A204.1 (cell line): ENCODE results near the gene DSG3.

ENCODE experiments used
- FAIRE-seq: peaks from 2 replicates; lab custom pipeline; 2012; peaks lifted over from hg19 to GRCh38; lab: Jason Lieb, UNC

Gene DSG3

GRCh38 chr18:31432316-31432715, 15.2 kb upstream of the DSG3 start:
- no peak for FAIRE-seq

DNA sequence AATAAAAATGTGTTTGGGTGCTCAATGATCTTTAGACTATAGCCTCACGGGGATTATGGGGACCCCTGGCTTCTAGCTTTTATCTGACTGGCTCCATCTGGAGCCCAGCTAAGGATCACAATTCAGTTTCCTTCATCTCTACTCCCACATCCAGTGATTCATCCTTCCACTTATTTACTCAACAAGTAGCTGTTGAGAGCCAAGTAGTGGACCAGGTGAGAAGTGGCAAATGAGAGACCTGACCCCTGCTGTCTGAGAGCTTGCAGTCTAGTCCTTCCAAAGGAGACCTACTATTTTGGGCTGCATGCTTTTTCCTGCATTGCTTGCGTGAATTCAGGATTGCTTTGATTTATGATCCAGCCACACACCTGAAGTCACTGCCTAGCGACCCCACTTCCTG, 10.7 kb upstream of the DSG3 start:
- FAIRE-seq: no peak

GRCh38 chr18:31438402-31438801, 9.1 kb upstream of the DSG3 start:
- no peak for FAIRE-seq

GRCh38 chr18:31439807-31440325, 7.7 kb upstream of the DSG3 start:
- no peak for FAIRE-seq

GRCh38 chr18:31440787-31441186, 6.8 kb upstream of the DSG3 start:
- FAIRE-seq: no peak

DNA sequence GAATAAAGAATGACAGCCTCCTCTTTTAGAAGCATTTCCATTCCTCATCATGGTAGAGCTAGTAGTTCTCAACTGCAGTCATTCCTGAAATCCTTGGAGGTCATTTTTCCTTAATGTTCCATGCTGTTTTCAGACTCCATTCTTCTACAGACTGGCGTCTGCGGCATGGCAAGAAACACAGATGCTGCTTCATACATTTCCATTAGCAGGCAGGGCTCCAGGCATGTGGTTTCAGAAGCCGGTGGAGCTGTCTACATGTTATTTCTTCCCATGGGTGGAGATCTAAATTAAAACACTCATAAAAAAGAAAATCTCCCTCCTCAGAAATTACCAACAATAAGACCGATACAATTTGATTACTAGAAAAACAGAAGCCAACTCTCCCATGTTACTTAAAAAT, 6.0 kb upstream of the DSG3 start:
- FAIRE-seq: no peak

DNA sequence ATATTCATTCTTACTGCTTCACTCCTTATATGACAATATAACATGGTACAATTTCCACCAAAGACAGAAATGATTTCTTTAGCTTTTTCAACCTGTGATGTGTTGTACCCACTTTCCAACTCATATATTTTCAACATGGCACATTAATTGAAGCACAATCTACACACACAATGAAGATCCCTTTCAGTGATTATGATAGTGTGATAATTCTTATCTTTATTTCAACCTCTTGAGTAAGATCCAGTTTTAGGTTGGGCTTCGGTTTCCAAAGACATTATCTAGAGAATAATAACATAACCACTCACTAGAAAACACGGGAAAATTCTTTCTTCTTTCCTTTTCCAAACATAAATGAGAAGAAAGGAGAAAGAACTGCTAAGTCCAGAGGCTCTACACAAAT, 3.4 kb upstream of the DSG3 start:
- no peak for FAIRE-seq

- FAIRE-seq: no peak
These were observed 1.6 kb upstream of the DSG3 start for GRCh38 chr18:31445908-31446307.

- no peak for FAIRE-seq
These were observed 687 bp upstream of the DSG3 start for GRCh38 chr18:31446854-31447253.

- no peak for FAIRE-seq
These were observed 2.9 kb downstream of the DSG3 start for GRCh38 chr18:31450409-31450808.

- FAIRE-seq: no peak
These were observed 4.1 kb downstream of the DSG3 start for GRCh38 chr18:31451625-31452024.

GRCh38 chr18:31454066-31454708, 6.6 kb downstream of the DSG3 start:
- FAIRE-seq: no peak

DNA sequence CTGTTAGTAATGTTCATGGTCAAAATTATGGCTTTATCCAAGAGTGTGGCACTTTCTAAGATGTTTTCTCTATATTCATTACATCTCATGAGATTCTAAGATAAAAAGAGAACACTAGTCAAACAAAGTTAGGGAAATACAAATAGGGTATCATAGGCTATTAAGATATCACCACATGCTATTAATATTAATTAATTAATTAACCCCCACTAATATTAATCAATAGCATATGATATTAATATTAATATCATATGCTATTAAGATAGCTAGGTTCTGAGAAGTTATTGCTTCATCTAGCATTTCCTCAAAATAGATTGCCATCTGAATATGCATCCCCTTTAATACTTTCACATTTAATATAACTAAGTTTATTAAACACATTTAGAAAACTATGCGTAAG, 22.1 kb downstream of the DSG3 start:
- FAIRE-seq: no peak

DNA sequence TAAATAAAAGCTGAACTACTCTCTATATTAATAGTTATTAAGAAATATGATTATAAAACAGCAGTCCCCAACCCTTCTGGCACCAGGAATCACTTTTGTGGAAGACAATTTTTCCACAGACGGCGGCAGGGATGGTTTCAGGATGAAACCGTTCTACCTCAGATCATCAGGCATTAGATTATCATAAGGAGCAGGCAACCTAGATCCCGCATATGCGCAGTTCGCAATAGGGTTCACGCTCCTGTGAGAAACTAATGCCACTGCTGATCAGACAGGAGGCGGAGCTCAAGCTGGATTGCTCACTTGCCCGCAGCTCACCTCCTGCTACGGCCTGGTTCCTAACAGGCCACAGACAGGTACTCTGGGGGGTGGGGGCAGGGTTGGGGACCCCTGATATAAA, 31.1 kb downstream of the DSG3 start:
- FAIRE-seq: no peak

GRCh38 chr18:31482051-31482450, 34.5 kb downstream of the DSG3 start:
- no peak for FAIRE-seq

DNA sequence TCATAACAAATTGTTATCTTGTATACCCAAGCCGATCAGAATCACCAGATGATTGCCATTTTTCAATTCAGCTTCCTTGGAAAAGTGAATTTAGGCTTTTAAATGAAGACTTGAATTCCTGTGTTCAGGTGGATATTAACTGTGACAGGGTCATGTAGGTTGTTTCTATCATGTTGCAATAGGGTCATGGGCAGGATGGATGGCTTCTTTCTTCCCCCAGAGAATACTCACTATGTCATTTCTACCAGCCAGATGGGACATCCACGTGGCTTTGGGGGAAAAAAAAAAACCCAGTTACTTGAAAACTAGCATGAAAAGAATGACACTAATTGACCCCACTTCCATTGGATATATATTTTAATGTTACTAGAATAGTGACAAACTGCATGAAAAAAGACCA, 35.9 kb downstream of the DSG3 start:
- FAIRE-seq: no peak

DNA sequence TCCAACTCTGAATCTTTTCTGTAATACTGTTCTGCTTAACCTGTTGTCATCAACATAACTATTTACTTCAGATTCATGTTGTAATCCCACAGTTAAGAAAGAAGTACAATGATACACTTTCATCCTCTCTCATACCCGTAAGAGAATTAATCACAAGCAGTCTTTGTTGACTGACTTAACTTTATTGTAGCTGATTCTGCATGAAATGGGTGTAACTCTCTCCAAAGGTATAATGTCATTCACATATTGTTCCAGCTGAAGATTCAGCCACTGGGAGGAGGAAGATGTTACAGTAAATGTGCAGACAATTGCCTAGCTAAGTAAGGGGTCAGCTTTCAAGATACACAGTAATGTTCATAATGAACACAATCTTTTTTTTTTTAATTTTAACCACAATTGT, 36.9 kb downstream of the DSG3 start:
- FAIRE-seq: no peak

GRCh38 chr18:31486165-31486564, 38.6 kb downstream of the DSG3 start:
- no peak for FAIRE-seq

GRCh38 chr18:31487246-31488015, 39.9 kb downstream of the DSG3 start:
- no peak for FAIRE-seq

DNA sequence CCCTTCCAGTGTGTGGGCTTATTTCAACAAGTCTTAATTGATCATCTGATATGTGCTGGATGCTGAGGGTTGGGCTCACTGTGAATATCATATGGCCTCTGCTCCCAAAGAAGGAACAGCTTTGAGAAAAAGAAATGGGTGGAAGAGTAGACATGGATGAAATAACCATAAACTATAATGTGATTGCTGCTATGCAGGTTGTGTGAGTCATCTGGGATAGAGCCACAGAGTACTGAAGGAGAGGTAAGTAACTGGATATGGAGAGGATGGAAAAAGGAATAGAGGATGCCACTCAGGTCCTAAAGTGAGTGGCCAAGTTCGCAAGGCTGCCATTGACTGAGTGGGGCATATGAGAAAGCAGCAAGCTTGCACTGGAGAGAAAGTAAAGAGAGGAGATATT, 41.8 kb downstream of the DSG3 start:
- no peak for FAIRE-seq

- FAIRE-seq: no peak
These were observed 42.8 kb downstream of the DSG3 start for GRCh38 chr18:31490387-31490786.

- FAIRE-seq: no peak
These were observed 43.3 kb downstream of the DSG3 start for GRCh38 chr18:31490833-31491232.

DNA sequence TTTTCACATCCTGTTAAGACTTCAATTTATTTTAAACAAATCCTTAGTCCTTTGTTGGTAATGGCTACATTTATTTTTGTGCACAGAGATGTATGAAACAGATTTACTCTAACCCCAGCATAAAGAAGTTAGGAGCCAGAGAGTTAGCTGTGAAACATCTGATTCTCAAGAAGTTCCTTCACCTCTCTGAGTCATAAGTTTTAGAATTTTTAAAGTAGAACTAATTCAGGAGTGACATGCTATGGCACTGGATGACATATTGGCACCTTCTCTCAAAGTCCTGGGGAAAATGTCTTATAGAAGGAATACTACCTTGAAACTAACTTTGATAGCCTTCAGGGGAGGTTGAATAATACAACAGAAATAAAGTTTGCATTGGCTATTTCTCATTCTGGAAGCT, 44.0 kb downstream of the DSG3 start:
- no peak for FAIRE-seq

DNA sequence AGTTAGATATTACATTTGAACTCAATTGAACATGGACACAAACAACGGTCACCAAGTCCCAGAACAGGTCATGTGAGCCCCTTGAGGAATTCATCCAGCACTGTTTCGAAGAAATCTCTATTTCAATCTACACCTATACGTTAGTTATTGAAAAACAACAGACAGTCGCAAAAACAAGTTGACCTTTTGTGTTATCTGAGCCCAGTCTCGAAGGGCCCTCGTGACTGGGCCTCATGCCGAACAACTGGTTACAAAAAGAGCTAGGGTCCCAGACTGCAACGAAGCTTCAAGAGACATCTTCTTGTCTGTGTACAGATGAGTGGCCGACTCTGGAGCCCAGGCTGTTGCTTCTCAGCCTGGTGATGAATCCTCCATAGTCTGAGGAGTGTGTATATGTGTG, 45.1 kb downstream of the DSG3 start:
- FAIRE-seq: no peak
